D721Med (cell line): Measurements from ENCODE around the gene CDC42EP1.

Source experiments
- DNase-seq: peaks from one replicate; pipeline ENCODE4 v3.0.0; 2011; ENCODE audit warnings: low spot score; ENCODE audit not compliant: insufficient read length
- FAIRE-seq: peaks from 2 replicates; lab custom pipeline; 2011; peaks lifted over from hg19 to GRCh38; lab: Jason Lieb, UNC
- CTCF ChIP-seq: IDR thresholded peaks from 2 replicates; pipeline ENCODE4 v1.5.1; 2012; ENCODE audit warnings: mild to moderate bottlenecking, control low read depth; ENCODE audit not compliant: insufficient read depth; ENCODE audit errors: missing control alignments

The CDC42EP1 gene

DNA sequence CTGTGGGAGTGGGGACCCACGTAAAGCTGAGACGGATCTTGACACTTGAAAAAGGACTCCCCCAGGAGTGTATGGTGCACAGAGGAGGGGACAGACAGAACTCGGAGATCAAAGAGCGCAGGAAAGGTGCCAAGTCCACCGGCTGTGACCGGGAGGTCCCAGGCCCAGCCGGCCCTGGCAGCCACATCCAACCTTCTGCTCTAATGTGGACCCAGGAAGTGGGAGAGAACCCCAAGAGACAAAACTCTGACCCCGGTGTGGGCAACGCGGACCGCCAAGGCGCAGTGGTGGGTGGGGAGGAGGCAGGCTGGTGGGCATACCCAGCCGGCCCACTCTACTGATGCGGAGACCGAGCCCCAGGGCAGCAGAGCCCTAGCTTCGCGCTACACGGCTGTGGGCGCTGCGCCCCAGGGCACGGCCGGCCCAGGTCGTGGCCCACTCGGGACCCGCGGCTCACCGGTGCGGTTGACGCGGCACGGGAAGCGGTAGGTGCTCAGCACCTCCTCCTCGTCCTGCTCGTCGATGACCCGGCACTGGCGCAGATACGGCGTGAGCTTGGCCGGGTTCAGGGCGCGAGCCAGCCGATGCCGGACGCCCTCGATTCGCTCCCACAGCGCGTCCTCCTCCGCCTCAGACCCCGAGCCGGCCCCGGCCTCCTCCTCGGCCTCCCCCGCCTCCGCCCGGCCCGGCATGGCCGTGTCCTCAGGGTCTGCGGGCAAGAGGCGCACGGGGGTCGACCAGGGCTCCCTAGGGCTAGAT is 41.6 kb upstream of the CDC42EP1 start:
- DNase-seq (no peak), FAIRE-seq (no peak)
- no peak for TF ChIP-seq CTCF

DNA sequence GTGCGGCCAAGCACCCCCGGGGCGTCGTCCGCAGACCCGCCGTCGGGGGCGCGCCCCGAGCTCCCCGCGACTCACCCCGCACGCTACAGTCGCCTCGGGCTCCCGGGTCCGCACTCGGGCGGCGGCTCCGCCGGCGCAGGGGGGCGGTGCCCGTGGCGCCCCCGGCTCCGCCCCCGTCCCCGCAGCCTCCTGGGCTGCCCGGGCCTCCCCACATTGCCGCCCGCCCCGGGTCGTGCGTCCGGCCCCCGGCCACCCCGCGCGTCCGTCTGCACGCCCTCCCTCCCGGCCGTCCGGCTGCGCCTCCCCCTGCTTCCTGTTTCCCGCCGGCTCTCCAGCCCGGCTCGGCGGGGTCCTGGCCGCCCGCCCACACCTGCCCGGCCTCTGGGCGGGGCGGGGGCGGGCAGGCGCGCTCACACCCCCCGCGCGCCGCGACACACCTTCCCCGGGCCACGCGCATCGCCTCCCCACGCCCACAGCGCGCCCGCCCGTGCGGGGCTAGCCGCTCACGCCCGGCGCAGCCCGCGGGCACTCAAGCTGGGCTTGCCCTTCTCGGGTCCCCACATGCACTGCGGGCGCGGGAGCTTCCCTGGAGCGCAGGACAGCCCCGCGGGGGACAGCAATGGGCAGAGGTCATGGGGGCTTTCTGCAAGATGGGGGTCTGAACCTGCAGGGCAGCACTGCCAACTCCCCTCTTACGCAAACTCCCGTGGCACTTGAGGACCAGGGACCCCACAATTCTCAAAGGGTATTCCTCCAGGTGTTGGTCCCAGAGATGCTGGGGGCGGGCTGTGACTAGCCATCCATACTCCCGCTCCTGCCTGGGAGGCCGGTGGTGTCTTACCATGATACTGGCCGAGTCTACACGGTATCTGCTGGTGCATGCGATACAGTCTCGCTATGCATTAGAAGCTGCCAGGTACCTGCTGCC is 40.7 kb upstream of the CDC42EP1 start, which contains the start of gene CARD10:
Gene CARD10, minus strand, starts transcription at position 148 of the 928 bp plus-strand sequence. CDS start 215 bp downstream, outside the sequence.
- FAIRE-seq = no peak
- no peak for TF ChIP-seq CTCF
- no peak for DNase-seq

- DNase-seq (no peak), FAIRE-seq (no peak)
- TF ChIP-seq CTCF = no peak
These were observed 39.5 kb upstream of the CDC42EP1 start for GRCh38 chr22:37520776-37521191.

GRCh38 chr22:37521236-37521739 is 39.0 kb upstream of the CDC42EP1 start:
- TF ChIP-seq CTCF = no peak
- DNase-seq = no peak
- no peak for FAIRE-seq

GRCh38 chr22:37522482-37522881 is 37.8 kb upstream of the CDC42EP1 start:
- no peak for TF ChIP-seq CTCF
- no peak for FAIRE-seq

GRCh38 chr22:37525073-37525745 is 35.1 kb upstream of the CDC42EP1 start:
- DNase-seq = no peak

More at GRCh38 chr22:37522482-37522881, 37.8 kb upstream of the CDC42EP1 start:
- no peak for DNase-seq

More at GRCh38 chr22:37525073-37525745, 35.1 kb upstream of the CDC42EP1 start:
- no peak for FAIRE-seq
- no peak for TF ChIP-seq CTCF
